ENCODE measurements around the gene PGRMC2.

The PGRMC2 gene

GRCh38 chr4:128298852-128299251 lies 11.2 kb upstream of the PGRMC2 start:
- DNase-seq (ENCODE audit: low read depth in 2 of 2) = no peak

DNA sequence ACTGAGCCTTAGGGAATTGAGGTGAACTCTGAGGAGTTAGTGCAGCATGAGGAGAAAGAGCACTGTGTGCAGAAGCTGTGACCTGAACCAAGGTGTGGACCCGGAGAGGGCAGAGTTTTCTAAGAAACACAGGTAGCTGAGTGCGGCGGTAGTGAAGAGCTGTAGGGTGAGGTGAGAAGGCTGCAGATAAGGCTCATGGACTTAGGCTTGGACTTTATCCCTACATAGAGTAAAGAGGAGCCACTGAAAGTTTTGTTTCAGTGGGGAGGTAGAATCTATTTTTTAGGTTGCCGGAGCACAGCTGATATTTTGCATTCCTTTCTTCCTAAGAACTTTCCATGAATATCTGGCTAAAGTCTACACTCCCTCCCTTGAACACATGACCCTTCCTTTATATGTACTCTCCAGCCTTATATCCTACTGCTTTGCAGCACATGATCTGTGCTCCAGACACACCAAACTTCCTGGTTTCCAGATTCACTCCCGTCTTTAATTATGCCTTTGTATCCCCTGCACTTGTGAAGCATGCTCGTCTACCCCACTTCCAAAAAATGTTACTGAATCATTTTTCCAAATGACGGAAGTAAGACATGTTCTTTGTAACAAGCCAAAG lies 10.6 kb upstream of the PGRMC2 start:
- no peak for DNase-seq (ENCODE audit: low read depth in 2 of 2)

- DNase-seq (ENCODE audit: low read depth in 2 of 2) = no peak
These were observed 7.6 kb upstream of the PGRMC2 start for GRCh38 chr4:128295255-128295654.

GRCh38 chr4:128294464-128294863 lies 6.9 kb upstream of the PGRMC2 start:
- DNase-seq (ENCODE audit: low read depth in 2 of 2) = no peak

- DNase-seq (ENCODE audit: low read depth in 2 of 2) = no peak
These were observed 4.7 kb upstream of the PGRMC2 start for GRCh38 chr4:128292349-128292748.

DNA sequence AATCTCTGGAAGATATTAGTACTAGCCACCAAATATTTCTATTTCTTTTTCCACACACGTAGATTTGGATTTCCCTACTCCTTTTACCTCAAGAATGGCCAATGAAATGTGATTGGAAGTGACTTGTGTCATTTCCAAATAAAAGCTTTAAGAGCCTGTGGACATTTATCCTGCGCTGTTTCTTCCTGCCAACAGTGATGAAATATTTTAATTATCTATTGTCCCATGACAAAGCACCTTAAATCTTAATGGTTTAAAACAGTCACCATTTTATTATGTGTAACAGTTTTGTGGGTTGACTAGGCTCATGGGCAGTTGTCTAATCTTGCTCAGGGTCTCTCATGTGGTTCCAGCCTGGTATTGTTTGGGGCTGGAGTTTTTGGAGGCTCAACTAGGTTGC lies 3.5 kb upstream of the PGRMC2 start:
- no peak for DNase-seq (ENCODE audit: low read depth in 2 of 2)

- DNase-seq (ENCODE audit: low read depth in 2 of 2) = no peak
These were observed 2.9 kb upstream of the PGRMC2 start for GRCh38 chr4:128290526-128290925.

DNA sequence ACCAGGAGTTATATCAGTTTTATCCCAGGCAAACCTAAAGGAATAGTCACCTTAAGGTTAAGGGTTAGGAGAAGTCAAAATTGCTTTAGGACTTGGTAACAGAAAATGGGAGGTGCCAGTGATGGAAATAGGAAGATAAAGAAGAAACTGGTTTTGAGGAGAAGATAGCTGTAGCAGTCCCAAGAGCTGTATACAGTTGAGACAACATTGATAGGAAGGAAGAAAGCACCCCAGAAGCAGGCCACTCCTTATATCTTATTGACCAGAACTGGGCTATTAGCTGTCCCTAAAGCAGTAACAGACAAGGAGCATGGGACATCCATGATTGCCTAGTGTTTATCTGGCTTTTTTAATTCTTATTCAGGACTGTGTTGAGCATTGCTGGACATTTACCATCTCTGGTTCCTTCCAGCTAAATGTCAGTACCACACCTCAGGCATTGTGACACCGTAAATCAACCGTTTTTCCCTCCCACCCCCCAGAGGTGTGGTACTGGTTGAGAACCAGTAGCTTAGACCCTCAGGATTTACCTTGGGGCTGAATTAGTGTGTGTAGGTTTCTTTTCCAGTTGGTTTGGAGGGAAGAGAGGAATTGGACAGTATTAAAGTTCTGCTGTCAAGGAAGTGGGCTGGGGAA lies 2.0 kb upstream of the PGRMC2 start:
- DNase-seq (ENCODE audit: low read depth in 2 of 2) = no peak

GRCh38 chr4:128288689-128289106 lies 1.1 kb upstream of the PGRMC2 start:
- no peak for DNase-seq (ENCODE audit: low read depth in 2 of 2)

GRCh38 chr4:128287871-128288688 lies 467 bp upstream of the PGRMC2 start:
- DNase-seq (ENCODE audit: low read depth in 2 of 2) = peak; percentile 99 to 100

GRCh38 chr4:128286474-128287058 lies 1.0 kb downstream of the PGRMC2 start:
- no peak for DNase-seq (ENCODE audit: low read depth in 2 of 2)

DNA sequence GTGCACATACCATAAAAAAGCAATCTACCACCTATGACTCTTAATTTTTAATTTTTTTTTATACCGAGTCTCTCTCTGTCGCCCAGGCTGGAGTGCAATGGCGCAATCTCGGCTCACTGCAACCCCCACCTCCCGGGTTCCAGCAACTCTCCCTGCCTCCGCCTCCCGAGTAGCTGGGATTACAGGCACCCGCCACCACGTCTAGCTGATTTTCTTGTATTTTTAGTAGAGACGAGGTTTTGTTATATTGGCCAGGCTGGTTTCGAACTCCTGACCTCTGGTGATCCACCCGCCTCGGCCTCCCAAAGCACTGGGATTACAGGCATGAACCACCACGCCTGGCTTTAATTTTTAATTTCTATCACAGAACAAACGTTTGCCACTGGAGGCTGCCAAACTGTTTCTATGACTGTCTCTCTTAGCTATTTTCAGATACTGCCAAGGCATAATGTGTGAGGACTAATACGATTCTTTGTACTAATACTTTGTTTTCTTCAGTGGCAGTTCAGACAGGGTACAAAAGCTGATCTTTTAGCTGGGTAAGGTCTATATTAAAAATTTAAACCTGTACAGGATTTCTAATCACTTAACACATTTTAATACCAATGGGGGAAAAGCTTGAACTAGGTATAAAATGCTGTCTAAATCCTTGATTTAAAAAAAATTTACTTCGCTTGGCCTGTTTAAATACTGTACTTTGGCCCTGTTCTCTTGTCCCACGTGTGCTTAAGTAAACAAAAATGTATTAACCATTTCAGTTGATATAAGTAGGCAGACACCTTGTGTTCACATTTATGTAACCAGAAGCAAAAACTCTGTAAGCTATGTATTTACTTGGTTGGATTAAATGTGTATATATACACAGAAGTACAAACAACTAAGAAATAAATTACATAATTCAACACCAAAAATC lies 2.3 kb downstream of the PGRMC2 start:
- DNase-seq (ENCODE audit: low read depth in 2 of 2) = no peak

- DNase-seq (ENCODE audit: low read depth in 2 of 2) = no peak
These were observed 3.3 kb downstream of the PGRMC2 start for GRCh38 chr4:128284317-128284716.

- no peak for DNase-seq (ENCODE audit: low read depth in 2 of 2)
These were observed 4.5 kb downstream of the PGRMC2 start for GRCh38 chr4:128283071-128283470.

GRCh38 chr4:128282516-128282915 lies 5.1 kb downstream of the PGRMC2 start:
- no peak for DNase-seq (ENCODE audit: low read depth in 2 of 2)

GRCh38 chr4:128281354-128281753 lies 6.3 kb downstream of the PGRMC2 start:
- no peak for DNase-seq (ENCODE audit: low read depth in 2 of 2)

GRCh38 chr4:128279624-128280225 lies 7.9 kb downstream of the PGRMC2 start:
- no peak for DNase-seq (ENCODE audit: low read depth in 2 of 2)

DNA sequence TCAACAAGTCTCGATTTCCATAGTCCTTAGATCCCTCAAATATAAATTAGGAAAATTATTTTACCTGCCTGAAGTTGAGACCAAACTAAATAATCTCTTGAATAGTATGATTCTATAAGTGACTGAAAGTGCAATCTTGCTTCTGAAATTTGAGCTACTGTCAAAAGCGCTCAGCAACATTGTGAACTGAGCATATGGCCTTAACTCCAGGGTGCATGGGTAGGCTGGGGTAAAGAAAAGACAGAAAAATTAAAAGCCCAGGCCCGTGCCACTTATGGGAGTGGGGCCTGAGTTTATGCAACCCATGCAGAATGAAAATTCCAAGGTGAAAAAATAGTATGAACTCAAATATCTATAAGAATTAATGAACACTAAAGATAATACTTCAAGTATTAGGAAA lies 9.8 kb downstream of the PGRMC2 start:
- no peak for DNase-seq (ENCODE audit: low read depth in 2 of 2)

DNA sequence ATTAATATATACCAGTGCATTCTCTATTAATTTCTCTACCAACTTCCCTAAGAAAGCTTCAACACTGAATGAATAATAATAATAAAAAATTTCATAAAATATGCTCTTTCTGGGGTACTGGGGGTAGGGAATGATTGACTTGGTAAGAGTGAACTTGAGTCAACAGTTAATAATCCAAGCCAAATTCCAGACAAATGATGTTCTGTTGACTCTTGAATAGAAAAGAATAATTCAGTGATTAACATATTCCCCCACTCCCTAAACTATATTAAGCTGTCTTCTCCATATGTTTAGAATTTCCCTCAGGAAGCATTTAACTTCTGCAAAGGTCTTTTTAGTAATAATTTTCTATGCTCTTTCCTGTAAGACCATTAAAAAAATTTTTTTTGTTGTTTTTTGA lies 12.3 kb downstream of the PGRMC2 start:
- no peak for DNase-seq (ENCODE audit: low read depth in 2 of 2)

DNA sequence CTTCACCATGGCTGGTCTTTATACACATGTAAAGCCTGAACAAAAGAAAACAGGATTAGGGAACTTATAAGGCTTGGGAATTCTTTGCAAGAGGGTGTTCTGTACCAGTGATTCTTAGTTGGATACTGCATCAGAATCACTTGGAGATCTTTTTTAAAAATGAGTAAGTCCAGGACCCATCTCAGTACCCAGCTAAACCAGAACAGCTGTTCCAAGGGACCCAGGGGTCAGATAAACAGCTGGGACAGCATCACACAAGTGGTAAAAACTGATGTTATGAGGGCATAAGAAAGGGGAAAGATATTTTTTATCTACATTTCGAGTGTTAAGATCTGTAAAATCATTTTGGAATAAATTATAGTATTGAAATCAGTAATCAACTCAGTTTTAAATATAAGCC lies 16.1 kb downstream of the PGRMC2 start:
- DNase-seq (ENCODE audit: low read depth in 2 of 2) = no peak

- DNase-seq (ENCODE audit: low read depth in 2 of 2) = no peak
These were observed 18.6 kb downstream of the PGRMC2 start for GRCh38 chr4:128268970-128269369.

Measured in activated CD4-positive, alpha-beta T cell treated with anti-CD3 and anti-CD28 coated beads for 24 hours (primary cell).